ENCODE measurements around the gene LPIN3. TPM values are rescaled to one million over a fixed set of nuclear protein-coding genes. Genes with fewer than 3 reads are reported as not detected.

LPIN3 gene, protein sequence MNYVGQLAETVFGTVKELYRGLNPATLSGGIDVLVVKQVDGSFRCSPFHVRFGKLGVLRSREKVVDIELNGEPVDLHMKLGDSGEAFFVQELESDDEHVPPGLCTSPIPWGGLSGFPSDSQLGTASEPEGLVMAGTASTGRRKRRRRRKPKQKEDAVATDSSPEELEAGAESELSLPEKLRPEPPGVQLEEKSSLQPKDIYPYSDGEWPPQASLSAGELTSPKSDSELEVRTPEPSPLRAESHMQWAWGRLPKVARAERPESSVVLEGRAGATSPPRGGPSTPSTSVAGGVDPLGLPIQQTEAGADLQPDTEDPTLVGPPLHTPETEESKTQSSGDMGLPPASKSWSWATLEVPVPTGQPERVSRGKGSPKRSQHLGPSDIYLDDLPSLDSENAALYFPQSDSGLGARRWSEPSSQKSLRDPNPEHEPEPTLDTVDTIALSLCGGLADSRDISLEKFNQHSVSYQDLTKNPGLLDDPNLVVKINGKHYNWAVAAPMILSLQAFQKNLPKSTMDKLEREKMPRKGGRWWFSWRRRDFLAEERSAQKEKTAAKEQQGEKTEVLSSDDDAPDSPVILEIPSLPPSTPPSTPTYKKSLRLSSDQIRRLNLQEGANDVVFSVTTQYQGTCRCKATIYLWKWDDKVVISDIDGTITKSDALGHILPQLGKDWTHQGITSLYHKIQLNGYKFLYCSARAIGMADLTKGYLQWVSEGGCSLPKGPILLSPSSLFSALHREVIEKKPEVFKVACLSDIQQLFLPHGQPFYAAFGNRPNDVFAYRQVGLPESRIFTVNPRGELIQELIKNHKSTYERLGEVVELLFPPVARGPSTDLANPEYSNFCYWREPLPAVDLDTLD
- 3.0 and 3.5 TPM in 2 replicates for total RNA-seq
- polyA plus RNA-seq, result 2.1 and 2.5 TPM in 2 replicates
- polyA plus RNA-seq (2011; cell fraction: cytosol; rRNA removed), result 1.3 and 1.6 TPM in 2 replicates
- polyA plus RNA-seq (2011; cell fraction: nucleus; rRNA removed), result 26.0 and 29.8 TPM in 2 replicates
- polyA plus RNA-seq (2012), result 1.7 and 3.2 TPM in 2 replicates
- polyA minus RNA-seq, result 2.5 and 3.4 TPM in 2 replicates
- 1.3 TPM for polyA minus RNA-seq (2011; cell fraction: cytosol; rRNA and poly(A)+ RNA removed)
- polyA minus RNA-seq (2011; cell fraction: nucleus; rRNA and poly(A)+ RNA removed), result 2.9 and 4.3 TPM in 2 replicates
- Bru-seq, nascent RNA, result percentile 33 among the genes with signal in this experiment
- BruChase-seq, experiment 1, labeled RNA remaining after a 6-hour chase, result percentile 31 among the genes with signal in this experiment
- BruChase-seq, experiment 2, labeled RNA remaining after a 2-hour chase, result percentile 34 among the genes with signal in this experiment
- long read RNA-seq, result 0 reads

- no peaks in the 10 kb centered on the region for H3K36me3 ChIP-seq (ENCODE audit: control insufficient read depth in 2 of 2, extremely low read depth in 1 of 2, insufficient read depth in 2 of 2, low read length in 2 of 2)
- TF ChIP-seq POLR2AphosphoS5 (IDR thresholded peaks at IDR 0.05; ENCODE audit: insufficient read depth, low read depth, low read length) (peak; percentile 19), JUN (IDR thresholded peaks at IDR 0.05; ENCODE audit: borderline replicate concordance, insufficient read depth, insufficient read length, low read depth) (no peak)
- H3K4me3 ChIP-seq (replicated peaks in 1 of 3; ENCODE audit: insufficient read depth in 1 of 3, low read depth in 1 of 3, low read length in 3 of 3), result peak within 1 kb of the TSS; percentile 18 to 65 (median 20)
- DNase-seq (ENCODE audit: low read depth, low spot score), result peak; percentile 47
- peak within 1 kb of the TSS; percentile 96 for H2AFZ ChIP-seq (ENCODE audit: low read depth, low read length)
- no peaks in the 10 kb centered on the region for H3K9me1 ChIP-seq (replicated peaks; ENCODE audit: control insufficient read depth, extremely low read depth, insufficient read depth, low read length)
- ChIA-PET POLR2A (interaction anchor here (0.7 to 1.8 kb wide), 2 partner anchors 11 to 169 kb away, joined by 3 to 5 read pairs; no protein-coding TSS in a partner anchor), CTCF (interaction anchor here (0.7 to 8.5 kb wide), 35 partner anchors 9 to 375 kb away, joined by 3 to 295 read pairs (median 5); no protein-coding TSS in a partner anchor)
- H3K79me2 ChIP-seq (ENCODE audit: control insufficient read depth, insufficient read depth, low read length), result no peaks in the 10 kb centered on the region
- FAIRE-seq, result no peak
- H3K9me3 ChIP-seq (replicated peaks; ENCODE audit: control insufficient read depth, insufficient read depth, low read length), result no peaks in the 10 kb centered on the region
- peak within 1 kb of the TSS; percentile 92 for H3K4me2 ChIP-seq (ENCODE audit: insufficient read depth, low read length)
- dilution Hi-C loops (cut with MboI; ENCODE audit: extremely low pct_ligation_motif_present, low sequenced_read_pairs) (no loop called here), intact Hi-C loops (cut with micrococcal nuclease) (loop anchor here (1.0 kb wide), 7 partner anchors 23 to 372 kb away; partner anchors contain the start of gene ZHX3)
- no peak within 1 kb of the TSS for H3K27ac ChIP-seq (ENCODE audit: insufficient read depth, low read depth, low read length)
- H4K20me1 ChIP-seq (replicated peaks; ENCODE audit: control insufficient read depth, extremely low read depth, insufficient read depth, low read length), result no peaks in the 10 kb centered on the region
- H3K27me3 ChIP-seq (ENCODE audit: control insufficient read depth in 2 of 2, insufficient read depth in 2 of 2, low read length in 2 of 2), result no peaks in the 10 kb centered on the region
- no TSS peak for BruUV-seq (replicated peaks)
- H3K4me1 ChIP-seq (ENCODE audit: control insufficient read depth, extremely low read depth, insufficient read depth, low read length), result peaks cover 11% of the 10 kb centered on the region
- H3K9ac ChIP-seq (replicated peaks; ENCODE audit: extremely low read depth, insufficient read depth, low read length), result peak within 1 kb of the TSS; percentile 53
Measured at GRCh38 chr20:41340327-41341055, at the start of gene LPIN3. TSS of gene LPIN3 (plus strand) at chr20:41340821. CDS start at chr20:41345804, 4,983 bp downstream.
